Fibroblast of villous mesenchyme (primary cell): Measurements from ENCODE around the gene NOTCH4. TPM values are rescaled to one million over a fixed set of nuclear protein-coding genes. Genes with fewer than 3 reads are reported as not detected.

Source experiments
- DNase-seq: peaks from one replicate; pipeline ENCODE4 v3.0.0-alpha.2; 2010; ENCODE audit warnings: low read depth
- H3K4me3 ChIP-seq: 2 replicates; pipeline ENCODE4 v1.5.1; 2011; ENCODE audit warnings: low read depth, mild to moderate bottlenecking, low read length
- CTCF ChIP-seq: IDR thresholded peaks from 2 replicates; pipeline ENCODE4 v1.5.1; 2012; ENCODE audit warnings: low read depth, mild to moderate bottlenecking, low read length; ENCODE audit not compliant: insufficient read depth
- total RNA-seq: library from RNA; depleted of rRNA; stranded (reverse); fragments of >200 nt; gene quantifications from 2 replicates; pipeline ENCODE4 v1.2.3, GENCODE V29; 2012

Gene NOTCH4
- total RNA-seq, 1 donor: 1.3 TPM

GRCh38 chr6:32178547-32179440 lies 45.1 kb downstream of the NOTCH4 start:
- DNase-seq: no peak
- peak overlapping the region; percentile 92 for H3K4me3 ChIP-seq
- TF ChIP-seq CTCF: no peak

- TF ChIP-seq CTCF: no peak
- DNase-seq: peak; percentile 100
- peak within 1 kb of the TSS; percentile 92 for H3K4me3 ChIP-seq
Measured at GRCh38 chr6:32177788-32178546, 45.9 kb downstream of the NOTCH4 start, which contains the start of gene RNF5. TSS of gene RNF5 (plus strand) at chr6:32178405. CDS start at chr6:32178512, 107 bp downstream.

GRCh38 chr6:32177183-32177787 lies 46.6 kb downstream of the NOTCH4 start:
- peak overlapping the region; percentile 92 for H3K4me3 ChIP-seq
- no peak for TF ChIP-seq CTCF
- no peak for DNase-seq

GRCh38 chr6:32176476-32177182 lies 47.2 kb downstream of the NOTCH4 start:
- H3K4me3 ChIP-seq: peak overlapping the region; percentile 92
- TF ChIP-seq CTCF: no peak
- DNase-seq: peak; percentile 86

- DNase-seq: peak; percentile 97
- TF ChIP-seq CTCF: no peak
- H3K4me3 ChIP-seq: peak within 1 kb of the TSS; percentile 92
Measured at GRCh38 chr6:32175711-32176475, 48.0 kb downstream of the NOTCH4 start, which contains the start of gene AGPAT1. TSS of gene AGPAT1 (minus strand) at chr6:32176084. CDS start at chr6:32171496, 4,588 bp downstream.
